Measurements from ENCODE around the gene ZNF341.

Gene ZNF341

DNA sequence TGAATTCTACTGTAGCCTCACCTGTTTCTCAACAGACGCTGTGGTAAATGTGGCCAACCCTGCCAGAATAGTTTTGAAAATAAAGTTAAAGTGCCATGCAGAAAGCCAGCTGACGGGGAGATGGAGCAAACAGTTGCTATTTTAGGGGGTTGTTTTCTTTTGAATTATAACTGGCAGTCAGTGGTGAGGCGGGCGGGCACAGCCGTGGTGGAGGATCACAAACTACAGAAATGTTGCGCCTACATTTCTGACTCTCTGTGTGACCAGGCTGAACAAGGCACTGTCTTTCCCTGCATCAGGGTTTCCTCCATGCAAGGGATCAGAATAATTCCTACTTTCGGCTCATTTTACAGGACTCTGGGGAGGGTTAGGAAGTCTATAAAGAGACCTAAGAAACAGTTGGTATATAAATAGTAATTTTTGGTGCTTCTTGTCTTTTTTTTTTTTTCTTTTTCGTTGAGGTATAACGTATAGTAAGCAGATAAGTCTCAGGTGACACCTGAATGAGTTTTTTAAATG, 96.6 kb downstream of the ZNF341 start:
- no peak for DNase-seq (ENCODE audit: low spot score)
- no peak overlapping the region for H3K4me3 ChIP-seq
- TF ChIP-seq, protein P1, sequence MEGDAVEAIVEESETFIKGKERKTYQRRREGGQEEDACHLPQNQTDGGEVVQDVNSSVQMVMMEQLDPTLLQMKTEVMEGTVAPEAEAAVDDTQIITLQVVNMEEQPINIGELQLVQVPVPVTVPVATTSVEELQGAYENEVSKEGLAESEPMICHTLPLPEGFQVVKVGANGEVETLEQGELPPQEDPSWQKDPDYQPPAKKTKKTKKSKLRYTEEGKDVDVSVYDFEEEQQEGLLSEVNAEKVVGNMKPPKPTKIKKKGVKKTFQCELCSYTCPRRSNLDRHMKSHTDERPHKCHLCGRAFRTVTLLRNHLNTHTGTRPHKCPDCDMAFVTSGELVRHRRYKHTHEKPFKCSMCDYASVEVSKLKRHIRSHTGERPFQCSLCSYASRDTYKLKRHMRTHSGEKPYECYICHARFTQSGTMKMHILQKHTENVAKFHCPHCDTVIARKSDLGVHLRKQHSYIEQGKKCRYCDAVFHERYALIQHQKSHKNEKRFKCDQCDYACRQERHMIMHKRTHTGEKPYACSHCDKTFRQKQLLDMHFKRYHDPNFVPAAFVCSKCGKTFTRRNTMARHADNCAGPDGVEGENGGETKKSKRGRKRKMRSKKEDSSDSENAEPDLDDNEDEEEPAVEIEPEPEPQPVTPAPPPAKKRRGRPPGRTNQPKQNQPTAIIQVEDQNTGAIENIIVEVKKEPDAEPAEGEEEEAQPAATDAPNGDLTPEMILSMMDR (IDR thresholded peaks at IDR 0.05): no peak
- peak overlapping the region; percentile 69 to 78 for H3K27ac ChIP-seq

DNA sequence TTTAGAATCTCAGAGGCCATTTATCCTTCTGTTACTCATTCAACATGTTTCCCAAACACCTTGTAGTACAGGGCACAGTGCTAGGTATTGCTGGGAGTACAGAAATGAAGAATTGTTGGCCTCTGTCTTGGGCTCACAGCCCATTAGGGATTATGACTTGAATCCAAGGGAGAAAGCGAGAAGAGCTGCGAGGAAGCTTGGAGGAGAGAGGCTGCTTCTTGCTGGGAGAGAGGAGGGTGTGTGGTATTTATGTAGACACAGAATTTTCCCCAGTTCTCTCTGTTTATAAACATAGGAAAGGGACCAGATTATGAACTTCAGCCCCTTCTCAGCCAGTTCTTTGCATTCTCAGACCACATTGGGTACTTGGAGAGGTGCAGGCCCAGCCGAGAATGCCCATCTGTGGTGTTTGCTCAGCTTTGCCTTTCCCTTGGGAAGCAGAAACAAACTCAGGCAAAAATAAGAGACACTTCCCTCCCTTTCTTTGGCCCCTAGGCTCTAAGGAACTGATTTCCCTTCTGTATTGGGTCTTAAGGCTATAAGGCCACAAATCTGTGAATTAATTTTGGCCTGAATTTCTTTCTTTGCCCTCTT, 97.3 kb downstream of the ZNF341 start:
- H3K4me3 ChIP-seq: peak overlapping the region; percentile 34
- peak overlapping the region; percentile 69 to 78 for H3K27ac ChIP-seq
- TF ChIP-seq, protein P1 (IDR thresholded peaks at IDR 0.05): no peak
- no peak for DNase-seq (ENCODE audit: low spot score)

DNA sequence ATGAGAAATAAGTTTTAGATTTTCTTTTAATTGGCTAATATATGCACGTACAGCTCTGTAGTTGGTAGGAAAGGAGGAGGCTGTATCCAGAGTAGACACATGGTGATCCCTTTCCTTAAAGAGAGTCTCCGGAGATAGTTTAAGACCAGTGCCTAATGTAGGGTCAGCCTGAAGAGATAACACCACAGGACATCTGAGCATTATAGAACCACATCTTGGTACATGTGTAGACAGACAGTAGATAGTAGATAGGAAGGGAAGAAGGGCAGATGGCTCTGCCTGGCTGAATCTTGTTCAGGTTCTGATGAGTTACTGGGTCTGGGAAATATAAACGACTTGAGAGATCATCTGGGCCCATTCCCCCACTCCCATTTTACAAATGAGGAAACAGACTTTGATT, 97.8 kb downstream of the ZNF341 start:
- Histone ChIP-seq H3K27ac (peak overlapping the region; percentile 69 to 78), H3K4me3 (no peak overlapping the region)
- TF ChIP-seq, protein P1 (IDR thresholded peaks at IDR 0.05): no peak
- DNase-seq (ENCODE audit: low spot score): no peak

DNA sequence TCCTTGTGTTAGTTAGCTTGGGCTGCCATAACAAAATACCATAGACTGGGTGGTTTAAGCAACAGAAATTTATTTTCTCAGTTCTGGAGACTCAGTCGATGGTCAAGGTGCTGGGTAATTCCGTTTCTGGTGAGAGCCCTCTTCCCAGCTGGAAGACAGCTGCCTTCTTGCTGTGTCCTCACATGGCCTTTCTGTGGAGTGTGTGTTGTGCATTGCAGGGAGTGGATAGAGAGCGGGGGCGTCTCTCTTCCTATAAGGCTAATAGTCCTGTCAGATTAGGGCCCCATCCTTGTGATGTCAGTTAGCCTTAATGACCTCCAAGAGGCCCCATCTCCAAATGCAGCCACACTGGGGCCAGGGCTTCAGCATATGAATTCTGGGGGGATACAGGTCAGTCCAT, 98.6 kb downstream of the ZNF341 start:
- no peak for DNase-seq (ENCODE audit: low spot score)
- TF ChIP-seq, protein P1 (IDR thresholded peaks at IDR 0.05): no peak
- H3K27ac ChIP-seq: peak overlapping the region; percentile 69 to 78
- H3K4me3 ChIP-seq: no peak overlapping the region

DNA sequence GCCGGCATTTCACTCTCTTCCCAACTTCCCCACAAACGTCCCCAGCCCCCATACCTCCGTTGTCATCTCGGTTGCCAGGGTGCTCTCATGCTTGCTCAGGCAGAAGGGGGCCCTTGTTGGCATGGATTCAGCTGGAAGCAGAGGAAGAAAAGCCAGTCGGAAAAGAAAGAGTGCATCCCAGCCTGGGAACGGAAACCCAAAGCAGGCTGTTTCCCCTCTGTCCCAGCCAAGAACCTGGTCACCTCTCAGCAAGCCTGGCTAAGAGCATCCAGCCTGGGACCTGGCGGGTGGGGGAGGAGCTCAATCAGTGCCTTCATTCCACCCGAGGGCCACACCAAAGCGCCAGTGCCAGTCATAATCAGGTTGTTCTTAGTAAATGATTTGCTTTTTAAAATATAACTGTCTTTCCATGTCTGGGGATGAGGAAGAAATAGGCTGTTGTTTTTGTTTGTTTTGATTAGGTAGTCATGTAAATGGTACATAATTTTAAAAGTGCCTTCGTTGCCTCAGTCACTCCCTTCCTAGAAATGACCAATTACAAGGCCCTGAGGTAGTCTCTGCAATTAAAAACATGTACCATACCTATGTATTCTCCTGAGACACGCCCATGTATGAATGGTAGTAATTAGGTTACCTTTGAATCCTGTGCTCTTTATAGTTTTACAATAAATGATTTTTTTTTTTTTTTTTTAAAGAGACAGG, 100.5 kb downstream of the ZNF341 start:
- DNase-seq (ENCODE audit: low spot score): no peak
- peak overlapping the region; percentile 24 to 38 for H3K27ac ChIP-seq
- H3K4me3 ChIP-seq: peak overlapping the region; percentile 17
- TF ChIP-seq, protein P1 (IDR thresholded peaks at IDR 0.05): no peak

DNA sequence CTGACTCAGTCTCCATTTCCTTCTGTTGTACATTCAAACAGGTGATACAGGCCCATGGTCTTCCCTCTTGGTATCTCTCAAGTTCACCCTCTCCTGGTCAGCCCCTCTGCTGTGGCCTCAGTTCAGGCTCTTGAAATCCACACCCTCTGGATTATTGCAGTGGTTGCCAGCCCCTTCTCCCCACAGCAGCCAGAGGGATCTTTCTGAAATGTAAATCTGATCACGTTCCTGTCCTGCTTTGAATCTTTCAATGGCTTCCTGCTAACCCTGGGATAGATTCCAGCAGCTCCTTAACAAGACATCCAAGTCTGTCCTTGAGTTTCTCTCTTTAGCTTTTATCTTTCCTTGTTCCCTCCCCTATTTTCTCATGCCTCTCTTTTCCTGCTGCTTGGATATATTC, 101.5 kb downstream of the ZNF341 start:
- H3K27ac ChIP-seq: no peak overlapping the region
- H3K4me3 ChIP-seq: no peak overlapping the region
- TF ChIP-seq, protein P1 (IDR thresholded peaks at IDR 0.05): no peak
- DNase-seq (ENCODE audit: low spot score): no peak

All from coronary artery (tissue), 2 donors.